D341Med (cell line): ENCODE measurements around the gene NCOA6.

ENCODE experiments used
- DNase-seq: peaks from one replicate; pipeline ENCODE4 v3.0.0; 2012; ENCODE audit warnings: low spot score

NCOA6 gene

DNA sequence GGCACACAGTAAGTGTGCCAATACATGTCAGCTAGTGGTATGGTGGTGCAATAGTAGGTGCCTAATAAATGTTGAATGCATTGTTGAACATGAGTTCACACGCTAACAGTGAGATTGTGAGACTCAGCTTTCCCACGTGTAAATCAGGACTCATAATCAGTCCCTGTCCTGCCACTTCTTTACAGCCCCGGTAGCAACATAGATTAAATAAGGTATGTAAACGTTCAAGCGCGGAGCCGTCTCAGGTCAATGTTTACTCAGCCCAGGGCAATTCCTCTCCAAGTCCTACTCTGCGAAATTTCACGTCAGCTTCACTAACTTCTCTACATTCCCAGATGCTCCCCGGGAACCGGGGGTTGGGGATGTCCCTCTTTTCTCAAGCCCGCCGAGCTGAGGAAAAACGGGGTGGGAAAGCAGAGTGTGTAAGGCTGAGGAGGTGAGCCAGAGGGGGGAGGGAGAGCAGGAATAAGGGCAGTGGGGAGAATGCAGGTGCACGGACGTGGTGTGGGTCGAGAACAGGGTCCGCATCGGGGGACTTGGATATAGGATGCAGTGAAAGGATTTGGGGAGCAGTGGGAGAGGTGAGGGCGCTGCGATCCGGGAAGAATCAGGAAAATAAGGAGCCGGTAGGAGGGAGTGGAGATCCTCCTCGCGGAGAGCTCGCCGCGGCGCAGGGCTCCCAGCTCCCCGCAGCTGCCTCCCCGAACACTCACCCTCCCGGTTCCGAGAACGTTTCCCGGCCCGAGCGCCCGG, 121.9 kb downstream of the NCOA6 start:
- no peak for DNase-seq

GRCh38 chr20:34703061-34703423, 122.4 kb downstream of the NCOA6 start:
- DNase-seq = no peak

DNA sequence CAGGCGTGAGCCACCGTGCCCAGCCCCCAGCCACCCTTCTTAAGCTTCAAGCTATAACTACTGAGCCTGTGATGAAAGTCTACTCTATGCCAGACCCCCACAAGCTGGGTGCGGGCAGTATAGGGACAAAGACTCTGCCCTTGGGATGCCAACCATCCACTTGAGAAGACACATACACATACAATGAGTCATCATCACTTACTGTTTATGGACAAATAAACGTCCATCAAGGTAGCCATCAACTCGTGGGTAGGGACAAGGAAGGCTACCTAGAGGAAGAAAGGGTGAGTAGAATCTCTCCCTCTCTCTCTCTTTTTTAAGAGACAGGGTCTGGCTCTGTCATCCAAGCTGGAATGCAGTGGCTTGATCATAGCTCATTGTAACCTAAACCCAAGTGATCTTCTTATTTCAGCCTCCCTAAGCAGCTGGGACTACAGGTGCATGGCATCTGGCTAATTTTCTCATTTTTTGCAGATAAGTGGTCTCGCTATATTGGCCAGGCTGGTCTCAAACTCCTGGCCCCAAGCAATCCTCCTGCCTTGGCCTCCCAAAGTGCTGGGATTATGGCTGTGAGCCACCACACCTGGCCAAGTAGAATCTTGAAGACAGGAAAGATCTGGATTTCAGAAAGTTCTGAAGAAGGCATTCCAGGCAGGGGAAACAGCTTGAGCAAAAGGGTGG, 123.9 kb downstream of the NCOA6 start:
- no peak for DNase-seq

GRCh38 chr20:34693414-34693813, 132.0 kb downstream of the NCOA6 start:
- no peak for DNase-seq

DNA sequence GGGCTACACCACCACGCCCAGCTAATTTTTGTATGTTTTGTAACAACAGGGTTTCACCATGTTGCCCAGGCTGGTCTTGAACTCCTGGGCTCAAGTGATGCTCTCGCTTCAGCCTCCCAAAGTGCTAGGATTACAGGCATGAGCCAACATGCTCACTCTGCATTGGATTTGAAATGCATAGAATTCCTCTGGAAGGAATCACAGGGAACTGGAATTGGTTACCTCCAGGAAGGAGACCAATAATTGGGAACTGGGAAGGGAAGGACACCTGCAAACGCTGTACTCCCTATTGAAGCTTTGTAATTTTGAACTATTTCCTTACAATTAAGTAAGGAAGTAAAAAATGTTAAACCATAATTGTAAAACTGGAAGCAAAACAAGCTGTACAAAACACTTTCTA, 133.6 kb downstream of the NCOA6 start:
- no peak for DNase-seq

DNA sequence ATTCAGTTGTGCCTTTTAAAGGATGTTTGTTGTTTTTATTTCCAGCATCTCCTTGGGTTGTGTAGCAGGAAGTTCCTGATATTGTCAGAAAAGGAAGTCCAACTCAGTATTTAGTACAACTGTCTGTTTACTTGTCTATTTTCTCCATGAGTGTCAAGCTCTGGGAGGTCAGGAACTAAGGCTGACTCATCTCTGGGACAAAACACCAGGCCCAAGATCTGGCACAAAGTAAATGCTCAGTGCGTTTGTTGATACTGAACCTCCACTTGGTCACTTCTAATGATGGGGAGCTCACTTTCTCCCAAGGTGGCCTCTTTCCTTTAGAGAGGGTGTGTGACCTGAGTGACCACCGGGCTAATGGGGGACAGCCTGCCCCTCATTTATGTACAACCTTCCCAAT, 136.0 kb downstream of the NCOA6 start:
- no peak for DNase-seq

DNA sequence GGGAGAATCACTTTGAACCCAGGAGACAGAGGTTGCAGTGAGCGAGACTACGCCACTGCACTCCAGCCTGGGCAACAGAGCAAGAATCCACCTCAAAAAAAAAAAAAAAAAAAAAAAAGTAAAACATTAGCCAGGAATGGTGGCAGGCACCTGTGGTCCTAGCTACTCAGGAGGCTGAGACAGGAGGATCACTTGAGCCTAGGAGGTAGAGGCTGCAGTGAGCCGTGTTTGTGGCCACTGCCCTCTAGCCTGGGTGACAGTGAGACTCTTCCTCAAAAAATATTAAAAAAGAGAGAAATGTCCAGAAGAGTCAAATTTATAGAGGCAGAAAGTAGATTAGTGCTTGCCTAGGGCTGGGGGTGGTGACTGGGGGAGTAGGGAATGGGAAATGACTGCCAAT, 141.8 kb downstream of the NCOA6 start:
- no peak for DNase-seq

DNA sequence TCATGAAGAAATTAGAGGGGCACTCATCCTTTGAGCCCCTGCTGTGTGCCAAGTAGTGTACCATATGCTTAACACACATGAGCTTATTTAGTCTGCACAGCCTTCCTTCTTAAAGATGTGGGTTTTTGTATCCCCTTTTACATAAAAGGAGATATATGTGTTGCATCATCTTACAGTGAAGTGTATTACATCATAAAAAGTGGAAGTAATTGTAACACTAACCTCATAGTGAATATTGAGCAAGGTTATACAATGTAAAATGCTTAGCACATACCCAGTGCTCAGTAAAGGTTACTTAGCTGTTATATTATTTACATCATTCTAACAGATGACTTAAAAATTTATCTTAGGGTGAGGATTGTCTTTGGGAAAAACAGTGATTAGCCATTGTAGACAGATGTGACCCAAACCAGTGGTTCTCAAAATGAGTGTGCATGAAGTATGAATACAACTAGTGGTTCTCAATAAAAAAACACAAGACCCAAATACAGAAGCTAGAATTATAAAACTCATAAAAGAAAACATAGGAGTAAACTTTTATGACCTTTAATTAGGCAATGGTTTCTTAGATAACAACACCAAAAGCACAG, 144.8 kb downstream of the NCOA6 start:
- DNase-seq = no peak

DNA sequence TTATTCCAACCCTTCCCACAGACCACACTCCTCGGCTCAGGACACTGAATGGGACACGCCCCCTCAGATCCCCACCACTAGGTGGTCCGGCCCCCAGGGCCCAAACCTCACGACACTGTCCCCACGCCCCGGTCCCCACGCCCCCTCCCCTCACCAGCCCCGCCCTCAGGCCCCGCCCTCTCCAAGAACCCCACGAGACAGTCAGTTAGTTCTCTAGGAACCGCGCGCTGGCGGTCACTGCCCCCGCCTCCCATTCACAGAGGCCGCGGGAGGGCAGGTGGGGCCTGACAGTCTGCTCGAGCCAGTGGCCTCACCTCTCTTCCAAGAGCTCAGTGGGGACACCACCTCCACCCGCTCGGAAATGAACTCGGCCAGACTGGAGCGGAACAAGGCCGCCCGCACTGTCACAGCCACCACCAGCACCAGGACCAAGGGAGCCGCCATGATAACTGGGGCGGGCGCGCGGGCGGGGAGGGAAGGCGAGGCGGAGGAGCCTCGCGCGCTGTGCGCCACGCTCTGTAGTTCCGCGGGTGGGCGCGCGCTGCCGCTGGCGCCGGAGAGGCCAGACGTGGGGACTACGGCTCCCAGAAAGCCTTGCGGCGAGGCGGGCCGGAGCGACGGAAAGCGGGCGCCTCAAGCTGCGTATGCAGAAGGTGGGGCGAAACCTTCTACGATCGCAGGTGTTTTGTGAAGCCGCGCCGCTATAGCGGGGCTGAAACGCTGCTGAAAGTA, 148.6 kb downstream of the NCOA6 start, which contains the start of gene PIGU:
PIGU (minus strand) TSS at position 451 of the 732 bp plus-strand sequence; CDS start at position 444, 7 bp downstream.
- peak; percentile 95 for DNase-seq

GRCh38 chr20:34675993-34676641, 149.3 kb downstream of the NCOA6 start:
- no peak for DNase-seq

DNA sequence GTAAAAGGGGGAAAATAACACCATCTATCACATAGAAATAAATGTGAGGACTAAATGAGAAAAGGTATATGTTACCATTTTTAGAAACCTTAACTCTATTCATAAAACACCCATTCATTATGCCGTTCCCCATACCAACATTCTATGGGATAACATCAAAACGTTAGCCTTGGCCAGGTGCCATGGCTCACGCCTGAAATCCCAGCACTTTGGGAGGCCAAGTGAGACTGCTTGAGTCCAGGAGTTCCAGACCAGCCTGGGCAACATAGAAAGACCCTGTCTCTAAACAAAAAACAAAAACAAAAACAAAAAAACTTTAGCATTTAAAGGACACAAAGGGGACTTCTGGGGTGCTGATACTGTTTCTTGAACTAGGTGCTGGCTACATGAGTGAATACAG, 149.9 kb downstream of the NCOA6 start:
- DNase-seq = no peak

- no peak for DNase-seq
Observed at GRCh38 chr20:34673412-34673811, 152.0 kb downstream of the NCOA6 start.

GRCh38 chr20:34669094-34669493, 156.4 kb downstream of the NCOA6 start:
- DNase-seq = no peak
